C1 segment of cervical spinal cord (tissue), 14 donors: ENCODE results near the gene GDAP1L1.
"Not testable (repeated sequence)": the region's sequence is repeated elsewhere in the genome, so short reads cannot be mapped to it uniquely, and the experiment has no call there.

Experiments used
- DNase-seq, 14 donors: peaks; one replicate each; lab custom pipeline; 2025; lab: John Stamatoyannopoulos, UW

GDAP1L1 gene

DNA sequence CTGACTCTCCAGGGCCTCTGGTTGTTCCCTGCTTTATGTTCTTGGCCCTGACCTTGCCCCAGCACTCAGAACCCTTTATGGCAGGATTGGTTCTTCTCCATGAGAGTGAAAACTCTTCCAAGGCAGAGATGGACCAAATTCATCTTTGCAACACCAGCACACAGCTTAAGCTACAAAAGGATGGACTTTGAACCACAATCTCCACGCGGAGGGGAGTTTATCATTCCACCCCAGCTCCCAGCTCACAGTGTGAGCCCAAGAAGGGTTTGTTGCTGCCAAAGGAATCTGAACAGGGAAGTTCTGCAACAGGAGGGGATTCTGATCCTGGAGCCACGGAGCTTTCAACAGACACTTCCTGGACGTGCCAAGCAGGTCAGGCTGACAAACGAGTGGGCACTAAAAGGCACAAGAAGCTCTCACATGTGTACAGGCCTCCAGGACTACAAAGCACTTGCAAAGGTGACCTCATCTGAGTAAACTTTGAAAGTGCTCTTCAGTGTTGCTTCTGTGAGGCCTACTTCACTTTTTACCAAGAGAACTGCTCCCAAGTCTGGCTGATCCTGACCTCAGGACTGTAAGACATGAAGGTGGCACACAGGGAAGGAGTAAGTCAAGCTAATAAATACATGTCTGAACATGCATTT lies 55.0 kb downstream of the GDAP1L1 start:
- no peak for DNase-seq

GRCh38 chr20:44302736-44303135 lies 55.6 kb downstream of the GDAP1L1 start:
- DNase-seq = no peak

DNA sequence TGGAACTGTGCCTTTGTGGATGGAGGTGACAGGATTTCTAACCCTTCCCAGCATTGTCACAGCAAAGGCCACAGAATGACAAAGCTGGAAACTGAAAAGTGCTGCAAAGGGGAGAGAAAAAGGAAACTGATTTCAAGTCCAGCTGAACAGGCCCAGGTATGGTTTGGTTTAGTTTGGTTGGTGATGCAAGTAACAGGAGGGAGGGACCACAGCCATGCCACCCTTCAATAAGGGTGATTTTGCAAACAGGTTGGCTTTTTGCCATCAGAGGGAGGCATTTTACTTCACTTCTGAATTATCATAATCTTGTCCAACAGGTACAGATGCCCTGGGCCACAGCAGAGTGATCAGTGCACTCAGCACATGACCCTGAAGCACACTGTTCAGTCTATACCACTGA lies 57.3 kb downstream of the GDAP1L1 start:
- no peak for DNase-seq

- no peak for DNase-seq
Observed at GRCh38 chr20:44306927-44307326, 59.8 kb downstream of the GDAP1L1 start.

GRCh38 chr20:44309763-44310663 lies 62.9 kb downstream of the GDAP1L1 start:
- peak in 6 of 14 donors; percentile 1 to 34 (median 24) for DNase-seq

DNA sequence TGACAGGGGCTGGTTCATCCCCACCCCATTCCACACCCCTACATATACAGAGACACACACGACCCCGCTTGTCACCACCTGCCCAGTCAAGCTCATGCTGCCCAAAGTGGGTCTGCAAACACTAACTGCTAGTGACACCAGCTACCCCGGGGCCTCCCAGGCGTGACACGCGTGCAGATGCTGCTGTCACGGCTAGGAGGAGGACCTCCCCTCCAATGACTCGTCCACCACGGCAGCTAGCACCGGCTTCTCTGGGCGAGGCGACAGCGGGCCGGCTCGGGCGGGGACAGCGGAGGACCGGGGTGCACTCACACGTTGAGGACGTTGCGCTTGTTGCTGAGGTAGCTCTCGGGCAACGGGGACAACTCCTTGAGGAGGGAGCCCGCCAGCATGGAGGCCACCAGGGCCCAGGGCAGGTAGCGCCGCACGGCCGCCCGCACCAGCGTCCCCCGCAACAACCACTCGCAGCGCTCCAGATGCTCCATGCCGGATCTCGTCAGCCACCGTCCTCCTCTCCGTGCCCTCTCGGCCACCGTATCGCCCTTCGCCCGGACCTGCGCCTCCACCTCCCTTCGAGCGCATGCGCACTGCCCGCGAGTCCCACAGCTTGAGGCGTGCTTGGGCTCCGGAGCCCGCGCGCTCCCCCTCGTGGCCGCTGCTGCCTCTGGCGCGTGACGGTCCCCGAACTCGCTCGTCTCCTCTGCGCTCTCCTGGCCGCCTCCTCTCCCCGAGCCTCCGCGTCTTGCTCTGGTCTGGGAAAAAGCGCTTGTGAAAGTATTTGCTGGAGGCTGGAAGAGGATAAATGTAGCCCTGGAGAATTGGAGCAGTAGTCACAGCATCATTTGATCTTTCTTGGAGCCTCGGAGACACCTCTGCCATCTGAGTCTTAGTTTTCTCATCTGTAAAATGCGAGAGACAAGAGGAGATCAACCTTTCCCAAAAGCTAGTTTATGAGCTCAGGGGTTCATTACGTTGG lies 63.8 kb downstream of the GDAP1L1 start, which contains the start of gene FITM2:
Gene FITM2 (minus strand): TSS at position 539 of the 976 bp plus-strand sequence. CDS start 54 bp downstream, at position 485.
- DNase-seq = peak; percentile 83 to 99 (median 94)

DNA sequence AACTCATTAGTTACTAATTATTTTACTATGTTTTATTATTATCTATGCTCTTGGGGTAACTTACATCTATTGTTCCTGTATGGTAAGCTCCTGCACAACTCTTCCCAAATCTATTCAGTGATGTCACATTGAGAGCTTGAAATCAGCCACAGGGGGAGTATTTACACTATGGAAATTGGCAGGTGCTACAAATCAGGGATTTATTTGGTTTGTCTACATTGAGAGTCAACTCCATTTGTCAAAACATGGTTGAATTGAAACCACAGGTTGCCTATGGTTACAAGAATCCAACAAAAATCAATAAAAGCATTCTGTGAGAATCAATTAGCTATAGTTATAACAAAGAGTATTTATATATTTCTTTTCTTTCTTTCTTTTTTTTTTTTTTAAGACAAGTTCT lies 67.8 kb downstream of the GDAP1L1 start:
- no peak for DNase-seq

DNA sequence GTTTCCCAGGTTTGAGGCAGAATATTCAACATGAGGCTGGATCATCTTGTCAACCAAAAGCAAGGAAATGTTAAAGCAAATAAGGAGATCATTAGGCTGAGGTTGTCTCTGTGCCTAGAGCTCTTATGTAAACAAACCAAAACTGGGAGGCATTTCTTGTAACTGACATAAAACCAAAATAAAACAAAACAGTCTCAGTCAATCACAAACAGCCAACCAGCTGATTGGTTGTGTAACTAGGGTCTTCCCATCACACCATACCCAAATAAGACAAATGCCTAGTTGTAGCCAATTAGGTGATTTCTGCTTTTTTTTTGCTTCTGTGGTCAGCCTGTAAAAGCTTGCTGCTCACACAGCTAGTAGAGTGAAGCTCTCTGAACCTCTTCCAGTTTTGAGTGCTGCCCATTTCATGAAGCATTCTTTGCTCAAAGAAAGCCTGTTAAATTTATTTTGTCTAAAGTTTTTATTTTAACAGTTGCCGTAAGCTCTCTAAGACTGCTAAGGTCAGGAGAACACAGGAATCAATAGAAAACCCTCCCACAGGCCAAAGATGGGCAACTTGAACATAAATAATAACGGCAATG lies 72.8 kb downstream of the GDAP1L1 start:
- DNase-seq = no peak

GRCh38 chr20:44324343-44324742 lies 77.2 kb downstream of the GDAP1L1 start:
- DNase-seq = no peak

- no peak for DNase-seq
Observed at GRCh38 chr20:44326391-44327159, 79.5 kb downstream of the GDAP1L1 start.

GRCh38 chr20:44327748-44328147 lies 80.6 kb downstream of the GDAP1L1 start:
- DNase-seq = not testable (repeated sequence)

DNA sequence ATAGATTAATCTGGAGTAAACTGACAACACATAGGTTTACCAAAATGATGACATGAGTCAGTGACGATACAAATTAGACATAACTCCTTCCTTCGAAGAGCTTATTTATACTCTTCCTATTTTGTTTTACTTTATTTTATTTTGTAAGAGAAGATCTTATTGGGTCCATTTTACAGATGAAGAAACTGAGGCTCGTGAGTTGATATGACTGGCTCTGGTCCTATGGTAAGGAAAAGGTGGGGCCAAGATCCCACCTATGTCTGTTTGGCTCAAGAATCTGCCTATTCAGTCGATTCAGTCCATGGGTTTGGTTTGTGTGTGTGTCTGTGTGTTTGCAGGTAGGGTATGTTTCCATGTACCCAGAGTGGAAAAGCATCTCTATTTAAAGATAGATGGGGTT lies 81.3 kb downstream of the GDAP1L1 start:
- no peak for DNase-seq
